ENCODE results near the gene FOSL1. TPM values are rescaled to one million over a fixed set of nuclear protein-coding genes. Genes with fewer than 3 reads are reported as not detected.

FOSL1 gene
- total RNA-seq, 1 experiment from 2014 or later, result 109 TPM

DNA sequence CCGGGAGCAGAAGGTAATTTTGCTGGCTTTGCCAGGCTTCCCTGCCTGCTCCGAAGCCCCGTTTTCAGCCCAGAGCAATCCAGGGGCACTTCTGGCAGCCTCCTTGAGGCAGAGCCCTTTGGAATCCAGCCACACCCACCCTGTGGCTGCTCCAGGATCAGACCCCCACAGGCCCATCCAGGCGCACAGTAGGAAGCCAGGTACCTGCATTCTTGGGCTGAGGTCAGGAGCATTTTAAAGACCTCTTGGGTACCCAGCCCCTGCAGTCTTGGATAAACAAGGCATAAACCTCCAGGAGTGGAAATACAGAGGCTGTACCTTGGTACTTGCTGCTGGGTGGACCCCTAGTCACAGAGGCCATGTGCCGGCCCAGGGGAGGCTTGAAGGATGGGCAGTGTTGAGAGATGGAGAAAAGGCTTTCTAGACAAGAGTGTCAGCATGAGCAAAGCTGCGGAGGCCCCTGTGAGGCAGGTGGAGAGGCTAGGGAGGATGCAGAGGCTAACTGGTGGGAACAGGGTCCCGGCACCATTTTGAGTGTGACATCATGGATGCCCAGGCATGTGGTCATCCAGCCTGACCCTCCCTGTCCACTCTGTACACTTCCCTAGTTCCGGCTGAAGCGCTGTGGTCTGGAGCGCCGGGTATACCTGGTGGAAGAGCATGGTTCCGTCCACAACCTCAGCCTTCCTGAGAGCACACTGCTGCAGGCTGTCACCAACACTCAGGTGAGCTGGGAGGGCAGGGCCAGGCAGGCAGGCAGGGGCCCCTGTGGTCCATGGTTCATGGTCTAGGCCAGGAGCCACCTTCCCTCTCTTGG is 36.1 kb downstream of the FOSL1 start:
- no peak for DNase-seq (ENCODE audit: low spot score)

DNA sequence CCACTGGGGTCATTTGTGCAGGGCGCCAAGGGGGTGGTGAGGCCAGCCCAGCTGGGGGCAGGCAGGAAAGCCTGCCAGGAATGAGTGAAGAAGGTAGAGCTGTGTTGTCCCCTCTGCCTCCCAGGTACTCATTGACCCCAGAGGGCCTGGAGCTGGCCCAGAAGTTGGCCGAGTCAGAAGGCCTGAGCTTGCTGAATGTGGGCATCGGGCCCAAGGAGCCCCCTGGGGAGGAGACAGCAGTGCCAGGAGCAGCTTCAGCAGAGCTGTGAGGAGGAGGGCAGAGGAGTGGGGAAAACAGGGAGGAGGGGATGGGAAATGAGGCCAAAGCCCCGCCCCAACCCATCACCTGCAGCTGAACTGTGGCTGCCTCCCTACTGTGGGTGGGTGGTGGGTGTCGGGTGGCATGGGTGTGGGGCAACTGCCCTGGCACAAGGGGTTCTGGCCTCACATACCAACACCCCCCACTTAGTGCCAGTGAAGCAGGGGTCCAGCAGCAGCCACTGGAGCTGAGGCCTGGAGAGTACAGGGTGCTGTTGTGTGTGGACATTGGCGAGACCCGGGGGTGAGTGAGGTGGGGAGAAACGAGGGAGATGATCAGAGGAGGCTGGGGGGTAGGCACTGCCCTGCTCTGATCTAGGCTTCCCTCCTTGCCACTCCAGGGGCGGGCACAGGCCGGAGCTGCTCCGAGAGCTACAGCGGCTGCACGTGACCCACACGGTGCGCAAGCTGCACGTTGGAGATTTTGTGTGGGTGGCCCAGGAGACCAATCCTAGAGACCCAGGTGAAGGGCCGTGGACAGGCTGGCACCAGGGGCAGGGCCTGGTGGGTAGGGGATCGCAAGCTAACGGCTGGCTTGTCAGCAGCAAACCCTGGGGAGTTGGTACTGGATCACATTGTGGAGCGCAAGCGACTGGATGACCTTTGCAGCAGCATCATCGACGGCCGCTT is 37.0 kb downstream of the FOSL1 start:
- DNase-seq (ENCODE audit: low spot score), result no peak

- DNase-seq (ENCODE audit: low spot score), result no peak
Observed at GRCh38 chr11:65862191-65862735, 37.9 kb downstream of the FOSL1 start.

DNA sequence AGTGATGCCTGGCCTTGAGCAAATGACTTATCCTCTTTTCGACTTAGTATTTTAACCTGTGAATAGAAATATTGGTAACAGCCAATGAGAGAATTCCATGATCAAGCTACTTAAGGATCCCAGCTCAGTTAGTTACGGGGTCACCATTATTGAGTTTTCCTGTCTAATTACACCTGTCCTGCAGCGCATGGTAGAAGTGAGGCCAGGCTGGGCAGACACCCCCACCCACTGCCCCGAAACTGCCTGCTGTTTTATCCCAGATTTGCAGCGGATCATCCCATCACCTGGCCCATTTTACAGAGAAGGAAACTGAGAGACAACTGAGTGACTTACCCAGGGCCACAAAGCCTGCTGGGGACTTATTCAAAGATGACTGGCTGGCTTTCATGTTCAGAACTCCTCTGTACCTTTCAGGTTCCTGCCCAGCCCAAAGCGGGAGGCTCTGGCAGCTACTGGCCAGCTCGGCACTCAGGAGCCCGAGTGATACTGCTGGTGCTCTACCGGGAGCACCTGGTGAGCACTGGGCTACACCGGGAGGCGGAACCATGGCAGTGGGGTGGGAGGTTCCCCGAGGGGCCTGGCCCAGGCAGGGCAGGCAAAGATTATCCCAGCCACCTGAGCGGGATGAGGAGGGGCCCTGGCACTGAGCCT is 38.5 kb downstream of the FOSL1 start:
- DNase-seq (ENCODE audit: low spot score), result no peak

- DNase-seq (ENCODE audit: low spot score), result no peak
Observed at GRCh38 chr11:65861165-65861505, 39.1 kb downstream of the FOSL1 start.

DNA sequence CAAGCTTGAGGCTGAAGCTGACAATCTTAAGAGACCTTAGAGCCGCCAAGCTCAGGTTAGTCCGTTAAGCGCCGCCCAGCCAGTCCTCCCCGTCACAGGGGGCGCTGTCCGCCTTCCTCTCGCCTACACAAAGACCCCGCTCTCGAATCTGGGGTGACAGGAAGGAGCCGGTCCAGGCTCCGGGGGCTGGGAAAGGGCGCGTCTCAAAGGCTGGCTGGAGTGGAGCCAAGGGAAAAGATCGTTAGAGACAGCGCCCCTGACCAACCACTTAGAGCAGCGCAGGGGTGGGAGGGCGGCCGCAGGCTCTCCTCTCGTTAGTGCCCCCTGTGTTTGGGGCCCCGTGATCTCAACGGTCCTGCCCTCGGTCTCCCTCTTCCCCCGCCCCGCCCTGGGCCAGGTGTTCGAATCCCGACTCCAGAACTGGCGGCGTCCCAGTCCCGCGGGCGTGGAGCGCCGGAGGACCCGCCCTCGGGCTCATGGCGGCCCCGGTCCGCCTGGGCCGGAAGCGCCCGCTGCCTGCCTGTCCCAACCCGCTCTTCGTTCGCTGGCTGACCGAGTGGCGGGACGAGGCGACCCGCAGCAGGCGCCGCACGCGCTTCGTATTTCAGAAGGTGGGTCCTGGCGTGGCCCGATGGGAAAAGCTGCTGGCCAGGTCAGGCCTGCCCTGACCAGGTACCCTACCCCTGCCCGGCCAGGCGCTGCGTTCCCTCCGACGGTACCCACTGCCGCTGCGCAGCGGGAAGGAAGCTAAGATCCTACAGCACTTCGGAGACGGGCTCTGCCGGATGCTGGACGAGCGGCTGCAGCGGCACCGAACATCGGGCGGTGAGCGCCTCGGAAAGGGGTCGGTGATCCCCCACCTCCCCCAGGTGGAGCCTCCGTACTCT is 39.7 kb downstream of the FOSL1 start, which contains the start of gene MUS81:
TSS of gene MUS81 (plus strand) at position 156 of the 887 bp plus-strand sequence. CDS start at position 477, 321 bp downstream.
- DNase-seq (ENCODE audit: low spot score), result peak; percentile 97

DNA sequence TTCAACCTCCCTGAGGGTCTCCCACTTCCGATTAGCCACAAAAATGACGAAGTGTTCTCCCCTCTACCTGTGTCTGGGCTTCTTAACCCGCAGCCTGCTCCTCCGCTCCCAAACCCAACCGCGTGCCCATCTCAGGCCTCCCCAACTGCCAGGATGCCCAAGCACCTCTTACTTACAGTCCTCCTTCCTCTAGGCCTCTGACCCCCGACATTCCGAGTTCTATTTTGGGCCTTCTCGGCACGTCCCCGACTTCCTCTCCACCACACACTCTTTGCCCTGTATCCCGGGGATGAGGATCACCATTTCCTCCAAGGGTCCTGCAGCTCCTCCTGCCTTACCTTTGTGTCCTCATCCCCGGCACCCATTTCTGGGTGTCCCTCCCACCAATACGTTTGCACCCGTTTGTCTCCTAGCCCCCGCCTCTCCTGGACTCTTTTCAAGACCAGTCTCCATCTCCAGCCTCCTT is 40.3 kb downstream of the FOSL1 start:
- no peak for DNase-seq (ENCODE audit: low spot score)

DNA sequence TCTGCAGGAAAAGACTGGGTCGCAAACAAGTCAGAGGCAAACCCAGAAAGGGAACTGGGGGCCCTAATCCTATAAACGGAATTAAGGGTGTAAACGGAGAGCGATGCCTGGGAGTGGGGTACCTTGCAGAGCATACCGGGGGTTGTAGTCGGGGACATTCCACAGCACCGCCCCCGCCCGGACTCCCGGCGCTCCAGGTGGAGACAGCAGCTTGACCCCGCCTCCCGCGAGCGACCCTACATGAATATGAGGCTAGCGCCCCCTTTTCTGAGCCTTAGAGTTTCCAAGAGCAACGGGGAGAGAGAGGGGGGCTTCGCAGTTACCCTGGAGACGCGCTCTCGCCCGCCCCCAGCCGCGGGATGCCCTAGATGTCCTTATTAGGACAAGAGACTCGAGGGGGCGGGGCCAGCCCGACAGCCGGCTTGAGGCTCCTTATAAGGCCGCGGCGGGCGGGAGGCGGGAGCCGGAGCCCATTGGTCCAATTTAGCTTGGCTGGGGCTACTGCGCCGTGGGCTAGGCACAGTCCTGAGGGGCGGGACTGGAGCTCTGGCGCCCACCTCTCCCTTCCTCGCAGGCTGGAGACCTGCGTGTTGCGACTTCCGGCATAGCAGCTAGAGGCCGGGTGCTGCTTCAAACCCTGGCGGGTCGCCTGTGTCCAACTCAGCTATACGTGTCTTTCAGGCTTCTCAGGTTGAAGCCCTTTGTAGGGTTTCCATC is 40.9 kb downstream of the FOSL1 start:
- peak; percentile 96 for DNase-seq (ENCODE audit: low spot score)

- no peak for DNase-seq (ENCODE audit: low spot score)
Observed at GRCh38 chr11:65858681-65859087, 41.5 kb downstream of the FOSL1 start.

- DNase-seq (ENCODE audit: low spot score), result peak; percentile 90
Observed at GRCh38 chr11:65857853-65858680, 42.1 kb downstream of the FOSL1 start, which contains the start of gene CFL1. Gene CFL1, minus strand, starts transcription at chr11:65858180. Its CDS starts 81 bp downstream, at chr11:65858099.

DNA sequence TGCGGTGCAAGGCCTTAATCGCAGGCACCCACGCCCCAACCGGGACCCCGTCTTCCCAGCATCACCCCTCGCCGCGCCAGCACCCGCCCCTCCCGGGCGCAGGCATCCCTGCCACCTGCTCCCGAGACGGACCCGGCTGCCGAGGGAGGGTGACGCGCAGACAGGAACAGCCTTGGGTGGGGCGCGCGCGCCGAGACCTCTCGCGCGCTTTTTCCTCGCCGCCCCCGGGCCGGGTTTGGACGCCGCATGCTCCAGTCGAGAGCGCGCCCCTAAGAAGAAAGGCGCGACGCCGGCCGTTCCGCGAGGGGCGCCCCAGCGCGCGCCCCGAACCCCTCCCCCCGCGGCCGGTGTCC is 42.7 kb downstream of the FOSL1 start:
- no peak for DNase-seq (ENCODE audit: low spot score)

GRCh38 chr11:65856689-65857499 is 43.3 kb downstream of the FOSL1 start:
- peak; percentile 53 for DNase-seq (ENCODE audit: low spot score)

DNA sequence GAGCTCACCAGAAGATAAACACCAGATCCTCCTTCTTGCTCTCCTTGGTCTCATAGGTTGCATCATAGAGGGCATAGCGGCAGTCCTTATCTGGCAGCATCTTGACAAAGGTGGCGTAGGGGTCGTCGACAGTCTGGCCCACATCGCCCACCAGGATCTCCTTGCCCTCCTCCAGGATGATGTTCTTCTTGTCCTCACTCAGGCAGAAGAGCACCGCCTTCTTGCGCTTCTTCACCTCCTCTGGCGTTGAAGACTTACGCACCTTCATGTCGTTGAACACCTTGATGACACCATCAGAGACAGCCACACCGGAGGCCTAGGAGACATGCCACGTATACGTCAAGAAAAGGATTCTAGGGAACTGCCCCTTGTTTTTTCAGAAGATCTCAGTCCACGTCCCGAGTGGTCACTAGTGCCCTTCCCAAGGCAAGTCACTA is 44.2 kb downstream of the FOSL1 start:
- no peak for DNase-seq (ENCODE audit: low spot score)

DNA sequence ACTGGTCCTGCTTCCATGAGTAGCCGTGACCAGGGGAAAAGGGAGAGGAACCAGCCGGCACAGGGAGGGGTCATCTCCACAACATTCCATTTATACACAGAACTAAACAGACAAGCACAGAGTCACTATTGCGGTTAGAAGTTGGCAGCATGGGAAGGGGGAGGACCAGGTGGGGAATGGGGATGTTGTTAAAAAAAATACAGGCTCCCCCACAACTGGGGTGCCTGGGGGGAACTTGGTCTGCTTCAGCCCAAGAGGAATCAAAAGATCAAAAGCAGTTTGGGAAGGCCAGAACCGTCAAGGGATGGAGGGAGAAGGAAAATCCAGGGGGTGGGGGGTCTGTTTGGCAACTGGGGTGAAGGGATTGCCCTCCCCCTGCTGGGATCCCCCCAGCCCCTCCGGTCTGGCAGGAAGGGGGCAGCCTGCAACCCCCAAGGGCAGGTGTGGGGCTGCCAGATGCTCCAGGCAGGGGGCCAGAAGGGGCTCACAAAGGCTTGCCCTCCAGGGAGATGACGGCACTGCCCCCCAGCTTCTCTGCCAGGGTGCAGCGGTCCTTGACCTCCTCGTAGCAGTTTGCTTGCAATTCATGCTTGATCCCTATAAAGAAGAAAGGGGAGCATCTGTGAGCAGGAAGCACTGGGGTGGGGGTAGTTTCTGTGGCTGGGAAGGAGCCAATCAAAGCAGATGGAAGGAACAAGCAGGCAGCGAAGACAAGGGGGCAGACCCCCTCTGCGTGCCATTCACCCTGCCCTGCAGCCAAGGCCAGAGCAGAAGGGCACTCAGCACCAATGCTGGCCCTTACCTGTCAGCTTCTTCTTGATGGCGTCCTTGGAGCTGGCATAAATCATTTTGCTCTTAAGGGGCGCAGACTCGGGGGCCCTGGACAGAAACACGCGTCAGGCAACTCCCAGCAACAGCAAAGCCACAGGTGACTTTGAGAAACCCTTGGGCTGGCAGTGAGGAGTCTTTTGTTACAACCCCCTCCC is 45.0 kb downstream of the FOSL1 start:
- DNase-seq (ENCODE audit: low spot score), result no peak

- no peak for DNase-seq (ENCODE audit: low spot score)
Observed at GRCh38 chr11:65854161-65854592, 46.0 kb downstream of the FOSL1 start.

- no peak for DNase-seq (ENCODE audit: low spot score)
Observed at GRCh38 chr11:65853246-65853979, 46.8 kb downstream of the FOSL1 start.

Measured in A172 (cell line).